Neural cell (in vitro differentiated cells): ENCODE results near the gene RPS6KA5.

Source experiments
- CTCF ChIP-seq: fragments of 450-650 bp; IDR thresholded peaks from 2 replicates; pipeline ENCODE4 v1.5.1; 2014; ENCODE audit warnings: antibody characterized with exemption, mild to moderate bottlenecking, moderate library complexity; ENCODE audit not compliant: poor library complexity, severe bottlenecking
- EP300 ChIP-seq: fragments of 450-650 bp; conservative IDR thresholded peaks from 2 replicates; pipeline ENCODE4 v1.6.1; 2014; ENCODE audit warnings: antibody characterized with exemption, mild to moderate bottlenecking, moderate library complexity; ENCODE audit not compliant: poor library complexity, severe bottlenecking
- EZH2 ChIP-seq: fragments of 200-600, 300-800 bp; shearing (Covaris generic), sonication (generic); IDR thresholded peaks from 2 replicates; pipeline ENCODE4 v1.6.1; 2014; ENCODE audit warnings: antibody characterized with exemption, low read length, borderline replicate concordance, mild to moderate bottlenecking; ENCODE audit not compliant: insufficient read depth, poor library complexity, severe bottlenecking
- MXI1 ChIP-seq: fragments of 450-650 bp; conservative IDR thresholded peaks from 2 replicates; pipeline ENCODE4 v1.6.1; 2014; ENCODE audit warnings: antibody characterized with exemption, mild to moderate bottlenecking; ENCODE audit not compliant: poor library complexity, severe bottlenecking
- POLR2AphosphoS5 ChIP-seq: IDR thresholded peaks from 2 replicates; pipeline ENCODE4 v1.6.1; 2012
- REST ChIP-seq: IDR thresholded peaks from 2 replicates; pipeline ENCODE4 v1.6.1; 2012; ENCODE audit warnings: borderline replicate concordance
- SMC3 ChIP-seq: fragments of 450-650 bp; conservative IDR thresholded peaks from 2 replicates; pipeline ENCODE4 v1.6.1; 2014; ENCODE audit warnings: antibody characterized with exemption, mild to moderate bottlenecking, moderate library complexity; ENCODE audit not compliant: poor library complexity
- TAF1 ChIP-seq: IDR thresholded peaks from 2 replicates; pipeline ENCODE4 v1.6.1; 2012; ENCODE audit warnings: low read depth

- TF ChIP-seq REST = no peak
- TF ChIP-seq CTCF = no peak
- no peak for TF ChIP-seq MXI1
- TF ChIP-seq POLR2AphosphoS5 = no peak
- TF ChIP-seq EZH2 = no peak
- no peak for TF ChIP-seq EP300
- no peak for TF ChIP-seq TAF1
- no peak for TF ChIP-seq SMC3
Measured at GRCh38 chr14:91008759-91009409, 51.6 kb downstream of the RPS6KA5 start.
